Measurements from ENCODE around the gene GDF7. TPM values are rescaled to one million over a fixed set of nuclear protein-coding genes. Genes with fewer than 3 reads are reported as not detected.

The GDF7 gene
- total RNA-seq, 1 donor from 2014 or later = 3.0 TPM

- H3K27ac Mint-ChIP-seq = no peak overlapping the region
- H3K27me3 Mint-ChIP-seq (ENCODE audit: low read depth) = no peaks in the 10 kb centered on the region
- no peak for TF ChIP-seq CTCF (IDR thresholded peaks at IDR 0.05; ENCODE audit: unreplicated experiment)
- no peak for DNase-seq (ENCODE audit: low spot score in 2 of 2, unreplicated experiment in 2 of 2)
- H3K9me3 Mint-ChIP-seq = peaks cover 14% of the 10 kb centered on the region
- H3K4me3 Mint-ChIP-seq = no peak overlapping the region
- peaks cover 15% of the 10 kb centered on the region for H3K4me1 Mint-ChIP-seq
- peaks cover 34% of the 10 kb centered on the region for H3K36me3 Mint-ChIP-seq
Observed at GRCh38 chr2:20726913-20727312, 60.0 kb downstream of the GDF7 start.

DNA sequence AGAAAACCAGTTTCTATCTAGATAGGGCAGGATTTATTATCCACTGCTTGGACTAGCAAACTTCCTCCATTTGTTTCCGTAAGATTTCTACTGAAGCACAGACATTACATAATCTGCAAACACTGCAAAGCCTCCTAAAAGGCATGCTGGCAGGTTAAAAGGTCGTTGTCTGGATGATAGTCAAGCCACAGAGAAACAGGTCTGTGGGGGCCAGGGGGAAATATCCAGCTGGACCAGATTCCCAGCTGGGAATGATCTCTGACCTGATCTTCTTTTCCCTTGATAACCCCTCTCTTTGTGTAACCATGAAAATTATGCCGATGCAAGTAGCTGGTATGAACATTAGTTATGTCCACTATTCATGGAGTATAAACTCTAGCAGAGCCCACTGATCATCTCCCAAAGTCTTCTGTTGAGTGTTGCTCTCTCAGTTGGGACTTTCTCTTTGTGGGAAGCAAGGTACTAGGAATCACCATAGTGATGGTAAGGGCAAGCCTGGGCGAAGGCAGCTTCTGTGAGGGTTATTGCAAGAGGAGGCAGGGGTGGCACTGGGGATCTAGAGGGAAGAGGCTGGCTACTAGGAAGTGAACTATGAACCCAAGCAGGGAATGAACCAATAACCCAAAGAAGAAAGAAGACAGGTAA is 61.3 kb downstream of the GDF7 start:
- Mint-ChIP-seq H3K9me3 (peaks cover 4% of the 10 kb centered on the region), H3K4me3 (no peak overlapping the region), H3K27ac (peak overlapping the region; percentile 85), H3K36me3 (peaks cover 25% of the 10 kb centered on the region), H3K27me3 (ENCODE audit: low read depth) (no peaks in the 10 kb centered on the region), H3K4me1 (peaks cover 15% of the 10 kb centered on the region)
- no peak for TF ChIP-seq CTCF (IDR thresholded peaks at IDR 0.05; ENCODE audit: unreplicated experiment)
- DNase-seq (ENCODE audit: low spot score in 2 of 2, unreplicated experiment in 2 of 2) = no peak

Other genes with a start within 250 kb of the GDF7 start
- 82.9 to 88.6 TPM (median 85.9 TPM) in 3 replicates for gene RHOB, start 220.1 kb upstream of the GDF7 start, total RNA-seq
- 14.3 to 16.5 TPM (median 14.6 TPM) in 3 replicates for gene HS1BP3, start 16.0 kb upstream of the GDF7 start, total RNA-seq
- gene LDAH, start 156.0 kb downstream of the GDF7 start, total RNA-seq = 22.6 to 28.9 TPM (median 27.4 TPM) in 3 replicates